Stimulated activated CD4-positive, alpha-beta T cell treated with anti-CD3 and anti-CD28 coated beads, Interleukin-2, amount 100 ng/mL, for 24 hours (primary cell): ENCODE data around the gene PBLD.
"Not testable (repeated sequence)": the region's sequence is repeated elsewhere in the genome, so short reads cannot be mapped to it uniquely, and the experiment has no call there.

Experiments used
- DNase-seq, 2 donors: peaks; one replicate each; pipeline ENCODE4 v3.0.0-alpha.2; 2020

PBLD gene

DNA sequence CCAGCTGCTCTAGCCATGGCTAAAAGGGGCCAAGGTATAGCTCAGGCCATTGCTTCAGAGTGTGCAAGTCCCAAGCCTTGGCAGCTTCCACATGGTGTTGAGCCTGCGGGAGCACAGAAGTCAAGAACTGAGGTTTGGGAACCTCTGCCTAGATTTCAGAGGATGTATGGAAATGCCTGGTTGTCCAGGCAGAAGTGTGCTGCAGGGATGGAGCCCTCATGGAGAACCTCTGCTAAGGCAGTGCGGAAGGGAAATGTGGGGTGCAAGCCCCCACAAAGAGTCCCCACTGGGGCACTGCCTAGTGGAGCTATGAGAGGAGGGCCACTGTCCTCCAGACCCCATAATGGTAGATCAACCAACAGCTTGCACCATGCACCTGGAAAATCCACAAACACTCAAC lies 54.9 kb downstream of the PBLD start:
- DNase-seq = not testable (repeated sequence)

DNA sequence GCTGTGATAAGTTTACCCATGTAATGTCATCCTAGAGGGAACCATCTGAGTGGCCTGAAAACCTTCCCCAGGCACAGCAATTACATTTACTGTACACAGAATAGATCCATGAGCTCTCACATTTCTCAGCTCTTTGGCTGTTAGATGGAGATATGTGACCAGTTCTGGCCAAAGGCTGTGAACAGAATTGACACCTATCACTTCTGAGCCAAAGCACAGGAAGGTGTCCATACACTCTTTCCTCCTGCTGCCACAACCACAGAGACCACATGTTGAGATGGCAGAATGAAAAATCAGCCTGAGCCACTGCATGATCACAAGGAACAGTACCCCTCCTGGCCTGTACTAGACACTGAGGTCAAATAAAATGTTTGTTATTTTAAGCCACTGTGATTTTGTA lies 56.5 kb downstream of the PBLD start:
- DNase-seq = no peak

DNA sequence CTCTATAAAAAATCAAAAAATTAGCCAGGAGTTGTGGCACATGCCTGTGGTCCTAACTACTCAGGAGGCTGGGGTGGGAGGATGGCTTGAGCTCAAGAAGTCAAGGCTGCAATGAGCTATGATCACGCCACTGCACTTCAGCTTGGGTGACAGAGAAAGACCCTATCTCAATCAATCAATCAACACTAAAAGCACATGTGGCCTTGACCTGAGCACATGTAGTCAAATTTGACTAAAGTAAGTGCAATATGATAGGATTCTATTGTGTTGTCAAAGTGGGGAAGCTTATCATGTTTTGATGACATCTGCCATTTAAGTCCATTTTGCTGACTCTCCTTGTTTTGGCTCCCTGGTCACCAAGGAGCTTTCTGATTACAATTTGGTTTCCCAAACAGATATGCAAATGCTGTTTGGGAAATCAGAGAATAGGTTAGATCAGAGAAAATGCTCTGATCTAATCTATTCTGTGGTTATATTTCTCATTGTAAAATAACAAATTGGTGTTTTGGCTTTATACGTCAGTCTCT lies 57.1 kb downstream of the PBLD start:
- DNase-seq = no peak

DNA sequence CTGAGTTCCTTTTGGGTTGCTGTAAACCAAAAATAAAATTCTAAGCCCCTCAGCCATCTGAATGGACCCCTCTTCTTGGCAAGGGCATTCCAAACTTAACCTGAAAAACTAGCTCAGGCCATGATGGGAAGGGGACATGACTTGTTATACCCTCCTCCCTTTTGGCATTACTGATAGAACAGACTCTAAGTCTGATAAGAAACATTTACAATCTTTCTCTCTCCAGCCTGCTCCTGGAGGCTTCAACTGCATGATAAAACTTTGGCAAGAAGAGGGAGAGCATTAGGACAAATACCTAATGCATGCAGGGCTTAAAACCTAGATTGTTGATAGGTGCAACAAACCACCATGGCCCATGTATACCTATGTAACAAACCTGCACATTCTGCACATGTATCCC lies 59.9 kb downstream of the PBLD start:
- no peak for DNase-seq

DNA sequence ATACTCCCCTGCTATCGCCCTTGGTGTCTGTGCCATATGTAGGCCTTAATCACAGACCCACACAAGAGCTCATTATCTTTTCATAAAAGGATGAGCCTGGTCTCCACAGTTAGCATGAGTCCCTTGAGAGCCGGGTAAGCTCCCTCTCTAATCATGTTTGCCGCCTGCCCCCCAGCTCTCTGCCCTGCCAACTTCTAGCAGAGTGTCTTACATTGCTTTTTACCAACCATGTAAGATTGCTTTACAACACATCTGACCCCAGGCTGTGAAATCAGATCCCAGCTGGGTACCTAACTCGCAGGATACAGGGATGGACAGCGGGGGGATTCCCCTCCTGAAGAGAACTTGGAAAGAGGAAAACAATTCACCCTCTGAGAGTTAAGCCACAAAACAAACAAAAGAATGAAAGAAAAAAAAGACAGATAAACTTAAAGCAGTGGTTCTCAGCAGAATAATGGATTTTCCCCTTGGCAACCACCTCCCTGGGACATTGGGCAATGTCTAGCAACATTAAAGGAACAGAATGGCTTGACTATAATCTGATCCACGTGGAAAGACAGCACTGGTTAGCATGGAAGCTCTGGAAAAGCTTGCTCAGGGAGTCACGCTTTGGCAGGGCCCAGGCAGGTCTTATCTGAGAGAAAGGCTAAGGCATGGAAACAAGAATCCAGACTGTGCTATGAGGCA lies 61.4 kb downstream of the PBLD start:
- no peak for DNase-seq

DNA sequence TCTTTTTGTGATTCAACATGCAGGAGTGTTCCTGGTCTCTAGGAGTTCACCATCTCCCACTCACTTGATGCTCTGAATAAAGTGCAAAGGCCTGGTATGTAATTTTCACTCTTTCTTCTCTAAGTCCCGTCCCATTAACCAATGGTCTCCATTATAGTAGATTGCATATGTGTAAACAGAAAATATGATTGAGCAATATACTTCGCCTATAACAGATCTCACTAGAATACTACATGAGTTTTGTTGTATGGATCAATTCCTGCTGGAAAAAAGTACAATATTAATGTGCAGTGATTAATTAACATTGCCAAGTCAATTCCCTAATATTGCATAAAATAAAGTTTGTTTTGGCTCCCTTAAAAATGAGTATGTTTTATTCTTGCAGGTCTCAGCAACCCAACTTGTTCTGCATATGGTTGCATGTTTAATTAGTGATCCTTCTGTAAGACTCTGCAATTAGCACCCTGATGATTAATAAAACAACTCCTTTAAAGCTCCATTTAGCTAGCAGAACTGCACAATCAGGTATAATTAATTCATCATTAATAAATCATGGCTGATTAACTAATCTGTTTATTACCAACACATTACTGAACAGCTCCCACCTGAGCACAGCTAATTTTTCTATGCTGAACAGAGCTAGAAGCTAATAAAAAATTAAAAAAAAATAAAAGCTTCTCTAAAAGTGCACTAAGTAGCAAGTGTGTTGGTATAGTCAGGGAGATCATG lies 63.0 kb downstream of the PBLD start:
- no peak for DNase-seq

DNA sequence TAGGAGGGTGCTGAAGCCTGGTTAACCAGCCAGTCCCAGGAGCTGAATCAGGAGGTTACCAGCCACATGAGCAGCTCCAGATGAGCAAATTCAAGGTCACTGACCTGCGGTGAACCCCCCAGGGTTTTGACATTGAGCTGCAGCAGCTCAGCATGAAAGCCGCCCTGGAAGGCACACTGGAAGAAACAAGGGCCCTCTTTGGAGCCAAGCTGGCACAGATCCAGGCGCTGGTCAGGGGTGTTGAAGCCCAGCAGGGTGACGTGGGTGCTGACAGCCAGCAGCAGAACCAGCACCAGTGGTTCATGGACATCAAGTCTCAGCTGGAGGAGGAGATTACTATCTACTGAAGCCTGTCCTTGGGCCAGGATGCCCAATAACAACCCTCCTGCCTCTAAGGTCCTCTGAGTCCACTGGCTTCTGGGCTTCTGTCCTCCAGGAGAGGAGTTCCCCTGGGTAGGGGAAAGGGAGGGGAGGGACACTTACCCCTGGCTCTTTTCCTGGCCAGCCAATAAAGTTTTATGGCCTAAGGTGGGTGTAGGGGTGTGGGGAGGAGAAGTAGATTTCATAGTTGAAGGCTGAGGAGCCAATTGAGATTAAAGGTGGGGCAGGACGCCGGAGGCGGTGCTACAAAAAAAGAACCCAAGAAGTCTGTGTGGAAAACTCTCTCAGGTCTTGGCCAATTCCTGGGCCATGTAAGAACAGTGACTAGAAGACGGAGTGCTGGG lies 71.4 kb downstream of the PBLD start:
- no peak for DNase-seq

DNA sequence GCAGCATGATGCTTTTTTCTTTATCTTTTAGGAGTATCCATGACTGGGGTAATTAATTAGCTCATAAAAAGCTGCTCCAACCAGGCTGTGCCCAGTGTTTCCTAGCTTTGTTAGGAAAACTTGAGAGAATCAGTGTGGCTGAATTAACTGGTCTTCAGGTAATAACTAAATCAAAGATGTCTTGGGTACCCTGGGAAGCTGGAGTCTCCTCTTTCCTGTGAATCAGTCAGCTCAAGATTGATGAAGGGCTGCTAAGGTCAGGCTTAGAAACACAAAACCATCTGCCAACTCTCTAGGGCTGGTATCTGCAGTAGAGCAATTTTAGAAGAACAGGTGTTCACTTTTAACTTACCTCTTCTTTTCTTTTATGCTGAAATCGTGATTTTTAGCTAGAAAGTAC lies 79.4 kb downstream of the PBLD start:
- DNase-seq = no peak

DNA sequence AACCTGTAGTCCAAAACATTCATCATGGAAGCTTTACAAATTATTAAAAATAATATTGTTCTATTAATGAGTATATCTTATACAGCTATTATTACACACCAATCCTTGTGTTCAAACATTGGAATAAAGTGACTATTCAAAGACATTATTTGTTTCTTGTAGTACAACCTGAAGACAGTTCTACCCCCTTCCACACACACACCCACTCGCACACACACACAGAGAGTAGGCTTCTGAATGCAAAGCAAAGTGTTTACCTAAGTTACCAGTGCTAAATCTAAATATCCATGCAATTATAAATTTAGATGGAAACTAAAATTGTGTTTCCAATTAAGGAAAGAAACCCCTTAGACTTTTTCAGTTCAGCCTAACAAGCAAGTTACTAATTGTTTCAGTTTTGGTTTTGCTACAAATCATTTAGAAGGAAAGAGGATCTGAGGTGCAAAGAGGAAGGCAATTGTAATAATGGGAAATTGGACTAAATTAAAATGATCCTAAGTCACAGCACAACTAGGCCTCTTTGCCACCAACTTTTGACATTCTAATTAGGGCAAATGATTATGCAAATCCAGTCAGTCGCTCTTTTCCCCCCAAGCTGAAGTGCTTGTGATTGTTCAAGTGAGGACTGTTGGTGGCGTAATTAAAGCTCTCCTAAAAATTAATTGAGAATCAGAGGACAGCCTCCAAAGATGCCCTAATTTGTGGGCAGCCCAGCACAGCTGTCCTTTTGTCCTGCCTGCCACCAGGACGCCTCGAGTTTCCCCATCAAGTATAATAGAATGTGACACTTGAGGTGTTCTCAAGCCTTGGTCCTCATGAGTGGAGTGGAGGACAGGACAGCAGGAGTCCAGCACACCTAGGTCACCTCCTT lies 80.9 kb downstream of the PBLD start:
- DNase-seq = no peak

DNA sequence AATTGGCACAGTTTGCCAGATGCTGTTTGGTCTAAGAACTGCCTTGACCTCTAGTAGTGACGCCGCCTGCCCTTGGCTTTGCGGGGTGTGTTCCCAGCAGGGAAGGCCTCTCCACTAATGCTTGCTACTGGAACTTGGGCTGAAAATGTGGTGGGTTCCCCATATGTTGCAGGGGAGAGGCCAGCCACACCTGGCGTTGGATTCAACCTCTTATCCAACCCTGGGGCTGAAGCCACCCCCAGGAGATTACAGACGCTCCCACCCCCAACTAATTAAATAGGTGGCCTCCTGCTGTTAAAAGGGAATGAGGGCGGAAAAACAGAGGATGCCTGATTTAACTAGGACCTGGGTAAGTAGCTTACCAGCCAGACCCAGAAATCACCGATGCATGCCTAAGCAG lies 81.6 kb downstream of the PBLD start:
- no peak for DNase-seq

DNA sequence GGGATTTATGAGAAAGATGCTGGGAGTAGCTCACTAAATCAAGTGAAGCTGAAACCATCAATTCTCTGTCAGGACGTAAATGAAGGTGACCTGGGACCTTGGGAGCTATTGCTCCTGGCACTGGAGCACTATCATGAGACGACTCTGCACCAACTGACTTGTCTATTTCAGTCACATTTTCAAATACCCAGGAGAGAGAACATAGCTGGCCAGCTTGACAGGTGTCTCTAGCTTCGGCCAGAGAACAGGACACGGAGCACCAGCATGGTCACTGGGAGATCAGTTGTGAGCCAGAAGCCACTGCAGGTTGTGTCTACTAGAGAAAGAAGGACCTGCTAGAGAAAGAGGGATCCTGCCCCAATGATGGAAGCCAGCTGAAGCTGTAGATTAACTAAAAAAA lies 83.4 kb downstream of the PBLD start:
- no peak for DNase-seq

DNA sequence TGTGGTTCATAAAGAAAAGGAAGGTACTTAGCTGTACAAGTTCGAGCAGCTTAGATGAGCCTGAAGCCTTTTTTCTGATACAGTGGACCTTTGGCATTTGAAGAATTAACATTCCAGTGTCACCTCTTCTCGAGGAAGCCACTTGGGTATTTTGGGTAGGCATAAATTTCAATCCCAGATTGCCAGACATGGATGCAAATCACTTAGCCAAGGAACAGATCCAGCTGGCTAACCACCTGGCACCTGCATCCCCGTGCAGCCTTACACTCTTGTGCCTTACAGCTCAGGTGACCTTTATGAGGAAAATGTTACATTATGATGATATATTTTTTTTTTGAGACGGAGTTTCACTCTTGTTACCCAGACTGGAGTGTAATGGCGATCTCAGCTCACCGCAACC lies 84.8 kb downstream of the PBLD start:
- no peak for DNase-seq

DNA sequence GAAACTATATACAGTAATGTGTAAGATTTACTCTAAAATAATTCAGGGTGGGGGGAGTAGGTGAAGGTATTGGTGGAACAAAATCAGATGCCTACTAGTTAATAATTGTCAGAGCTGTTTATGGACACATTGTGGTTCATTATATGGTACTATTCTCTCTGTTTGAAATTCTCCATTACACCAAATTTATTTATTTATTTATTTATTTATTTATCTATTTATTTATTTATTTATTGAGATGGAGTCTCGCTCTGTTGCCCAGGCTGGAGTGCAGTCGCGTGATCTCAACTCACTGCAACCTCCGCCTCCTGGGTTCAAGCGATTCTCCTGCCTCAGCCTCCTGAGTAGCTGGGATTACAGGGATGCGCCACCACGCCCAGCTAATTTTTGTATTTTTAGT lies 86.3 kb downstream of the PBLD start:
- not testable (repeated sequence) for DNase-seq

DNA sequence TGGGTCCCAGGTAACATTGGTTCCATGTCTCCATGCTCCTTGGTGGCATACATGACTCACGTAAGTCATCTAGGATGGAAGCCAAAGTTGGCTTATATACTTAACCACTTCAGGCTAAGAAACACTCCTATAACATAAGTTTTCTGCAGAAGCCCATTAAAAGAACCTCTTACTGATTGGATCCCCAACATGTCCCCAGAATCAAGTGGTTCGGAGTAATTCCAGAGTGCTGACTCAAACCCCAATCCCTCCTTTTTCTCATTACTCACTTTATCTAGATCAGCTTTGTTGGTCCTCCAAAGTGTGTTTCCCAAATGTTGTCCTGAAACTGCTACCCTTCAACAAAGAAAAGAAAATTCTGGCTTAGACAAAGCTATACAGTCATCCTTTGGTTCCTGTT lies 90.7 kb downstream of the PBLD start:
- DNase-seq = no peak

DNA sequence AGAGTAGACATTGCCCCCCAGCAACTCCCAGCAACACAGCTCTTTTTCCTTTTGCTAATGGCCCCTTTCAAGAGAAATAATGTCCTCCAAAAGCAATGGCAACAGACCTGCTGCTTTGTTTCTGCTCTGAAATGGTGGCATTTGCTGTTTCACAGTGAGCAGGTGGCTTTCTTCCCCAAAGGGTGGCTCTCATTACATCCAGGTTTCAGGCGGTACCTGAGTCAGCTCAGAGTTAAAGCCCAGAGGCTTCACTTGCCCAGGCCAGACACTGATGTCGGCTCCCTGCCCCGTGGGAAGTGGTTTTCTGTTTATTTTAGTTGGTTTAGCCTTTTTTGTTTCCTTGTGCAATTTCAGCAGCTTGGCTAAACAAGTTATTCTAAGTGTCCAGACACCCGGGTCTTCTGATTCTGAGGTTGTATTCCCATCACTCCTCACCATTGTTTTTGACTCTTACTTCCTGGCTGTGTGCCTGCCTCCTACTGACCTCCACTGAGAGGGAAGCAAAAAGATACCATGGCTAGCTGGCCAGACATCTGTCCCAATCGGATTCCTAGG lies 93.1 kb downstream of the PBLD start:
- DNase-seq = no peak

DNA sequence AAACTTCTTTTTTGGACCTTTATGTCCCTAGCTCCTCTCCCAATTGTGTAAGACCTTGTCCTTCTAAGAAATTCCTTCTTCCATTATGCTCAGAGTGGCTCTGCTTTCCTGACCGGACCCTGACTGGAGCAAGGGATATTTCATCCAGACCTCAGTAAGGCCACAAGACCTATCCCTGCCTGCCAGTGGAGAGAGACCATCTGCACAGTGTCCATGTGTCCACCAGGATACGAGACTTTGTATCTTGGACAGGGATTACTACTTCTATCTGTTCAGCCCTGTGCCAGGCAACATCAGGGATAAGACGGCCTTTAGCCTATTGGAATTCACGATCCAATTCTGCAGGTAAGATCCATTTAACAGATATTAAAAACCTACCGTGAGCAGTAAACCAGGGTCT lies 93.7 kb downstream of the PBLD start:
- no peak for DNase-seq

DNA sequence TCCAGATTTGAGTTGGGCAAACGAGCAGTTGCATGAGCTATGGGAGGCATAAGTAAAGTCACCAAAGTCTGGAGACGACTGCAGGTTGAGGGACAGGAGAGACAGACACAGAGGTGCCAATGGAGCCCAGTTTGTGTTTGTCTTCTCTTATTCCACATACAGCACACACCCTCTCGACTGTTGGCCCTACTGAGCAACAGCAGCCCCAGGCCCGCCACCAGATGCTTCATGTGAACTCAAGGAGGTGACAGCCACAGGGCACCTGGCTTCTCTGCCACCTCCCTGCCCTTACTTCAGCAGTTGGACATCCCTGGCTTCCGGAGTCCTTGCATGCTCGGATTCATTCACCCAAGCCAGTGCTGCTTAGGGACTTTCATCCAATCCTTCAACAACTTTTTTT lies 94.4 kb downstream of the PBLD start:
- DNase-seq = no peak

DNA sequence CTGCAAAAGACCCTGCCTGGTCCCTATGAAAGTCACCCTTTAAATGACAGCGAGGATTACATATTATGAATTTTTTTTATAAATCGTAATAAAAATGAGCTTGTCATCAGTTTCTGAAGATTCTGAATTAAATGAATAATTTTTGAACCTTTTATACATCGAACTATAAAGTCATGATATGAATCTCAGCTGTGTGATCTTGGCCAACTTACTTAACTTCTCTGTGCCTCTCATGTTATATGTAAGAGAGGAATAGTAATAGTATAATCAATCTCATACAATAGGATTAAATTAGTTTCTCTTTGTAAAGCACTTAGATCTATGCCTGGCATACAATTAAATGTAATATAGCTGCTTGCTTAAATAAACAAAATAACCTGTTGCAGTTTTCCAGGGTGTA lies 95.6 kb downstream of the PBLD start:
- no peak for DNase-seq

DNA sequence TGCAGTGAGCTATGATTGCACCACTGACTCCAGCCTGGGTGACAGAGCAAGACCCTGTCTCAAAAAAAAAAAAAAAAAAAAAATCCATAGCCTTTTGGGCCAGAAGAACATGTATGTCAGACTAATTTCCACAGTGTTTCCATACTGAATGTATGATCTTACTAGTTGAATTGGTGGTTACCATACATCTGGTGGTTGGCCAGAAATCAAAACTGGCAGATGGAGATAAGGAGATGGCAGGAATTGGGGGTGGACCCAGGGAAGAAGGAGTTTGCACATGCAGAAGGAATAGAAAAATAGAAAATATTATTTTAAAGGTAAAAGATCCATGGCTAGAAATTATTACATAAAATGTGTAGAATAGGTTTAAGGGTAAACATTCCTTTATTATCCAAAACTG lies 97.1 kb downstream of the PBLD start:
- DNase-seq = no peak

DNA sequence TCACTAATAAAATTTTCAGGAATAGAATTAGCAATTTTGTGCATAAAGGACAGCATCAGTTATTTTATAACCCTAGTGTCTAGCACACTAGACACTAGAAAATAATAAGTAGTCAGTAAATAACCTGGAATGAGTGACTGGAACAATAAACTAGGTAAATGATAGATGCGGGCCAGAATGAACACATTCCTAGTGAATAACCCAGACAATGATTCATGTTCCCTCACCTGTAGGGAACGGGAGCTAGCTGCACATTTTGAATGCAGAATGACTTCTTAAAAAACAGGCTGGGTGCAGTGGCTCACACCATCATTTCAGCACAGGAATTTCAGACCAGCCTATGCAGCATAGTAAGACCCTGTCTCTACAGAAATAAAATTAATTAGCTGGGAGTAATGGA lies 97.6 kb downstream of the PBLD start:
- DNase-seq = no peak

DNA sequence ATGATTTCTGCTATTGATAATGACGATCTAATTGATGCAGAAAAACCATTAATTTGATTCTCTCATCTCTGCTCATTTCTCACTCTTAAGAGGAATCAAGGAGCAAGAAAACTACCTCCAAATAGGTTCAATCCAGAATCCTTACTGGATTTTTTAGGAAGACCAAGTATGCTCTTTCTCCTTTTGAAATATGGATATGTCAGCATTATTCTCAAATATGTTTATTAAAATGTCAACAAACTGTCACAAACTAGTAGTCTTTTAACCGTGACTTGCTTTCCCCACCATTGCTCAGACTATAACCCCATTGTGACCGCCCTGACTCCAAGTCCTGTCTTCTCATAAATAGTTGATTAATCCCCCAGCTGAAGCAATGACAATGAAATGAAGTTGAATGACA lies 99.7 kb downstream of the PBLD start:
- DNase-seq = no peak
